Fibroblast of upper back skin (primary cell): Measurements from ENCODE around the gene NRG3.
"Not testable (repeated sequence)": the region's sequence is repeated elsewhere in the genome, so short reads cannot be mapped to it uniquely, and the experiment has no call there.

Source experiments
- DNase-seq: peaks from one replicate; pipeline ENCODE4 v3.0.0-alpha.2; 2013

Gene NRG3

GRCh38 chr10:82949816-82950575 lies 1075.0 kb downstream of the NRG3 start:
- DNase-seq = no peak

GRCh38 chr10:82953331-82953730 lies 1078.3 kb downstream of the NRG3 start:
- no peak for DNase-seq

- DNase-seq = no peak
Observed at GRCh38 chr10:82953909-82954308, 1078.9 kb downstream of the NRG3 start.

- DNase-seq = not testable (repeated sequence)
Observed at GRCh38 chr10:82960421-82961060, 1085.5 kb downstream of the NRG3 start.

- DNase-seq = no peak
Observed at GRCh38 chr10:82961864-82962263, 1086.9 kb downstream of the NRG3 start.

GRCh38 chr10:82966130-82966529 lies 1091.1 kb downstream of the NRG3 start:
- no peak for DNase-seq

- no peak for DNase-seq
Observed at GRCh38 chr10:82968533-82968932, 1093.5 kb downstream of the NRG3 start.

GRCh38 chr10:82969405-82969804 lies 1094.4 kb downstream of the NRG3 start:
- DNase-seq = peak; percentile 30

- DNase-seq = no peak
Observed at GRCh38 chr10:82980321-82980720, 1105.3 kb downstream of the NRG3 start.

GRCh38 chr10:82981137-82981723 lies 1106.2 kb downstream of the NRG3 start:
- DNase-seq = peak; percentile 84

- DNase-seq = peak; percentile 97
Observed at GRCh38 chr10:82982110-82982608, 1107.2 kb downstream of the NRG3 start.

GRCh38 chr10:82986216-82986615 lies 1111.2 kb downstream of the NRG3 start:
- no peak for DNase-seq

GRCh38 chr10:83006479-83006878 lies 1131.5 kb downstream of the NRG3 start:
- DNase-seq = not testable (repeated sequence)

GRCh38 chr10:83007510-83007909 lies 1132.5 kb downstream of the NRG3 start:
- DNase-seq = no peak

GRCh38 chr10:83012866-83013265 lies 1137.9 kb downstream of the NRG3 start:
- DNase-seq = peak; percentile 72

GRCh38 chr10:83017076-83017867 lies 1142.3 kb downstream of the NRG3 start:
- no peak for DNase-seq

- DNase-seq = peak; percentile 8
Observed at GRCh38 chr10:83023662-83024061, 1148.7 kb downstream of the NRG3 start.
